ENCODE data around the gene PCSK1. TPM values are rescaled to one million over a fixed set of nuclear protein-coding genes. Genes with fewer than 3 reads are reported as not detected.
A peak's percentile ranks its signal among the peaks of the same experiment; 100 is the strongest.

Gene PCSK1
- total RNA-seq, 1 experiment from 2014 or later: not detected

- no peaks in the 10 kb centered on the region for H3K36me3 ChIP-seq
- no peak overlapping the region for H3K4me3 ChIP-seq
- H3K9me3 ChIP-seq (replicated peaks): no peaks in the 10 kb centered on the region
- H3K27ac ChIP-seq: no peak overlapping the region
- no peak for DNase-seq
- H3K27me3 ChIP-seq: no peaks in the 10 kb centered on the region
- H3K4me1 ChIP-seq: no peaks in the 10 kb centered on the region
These were observed 7.1 kb upstream of the PCSK1 start for GRCh38 chr5:96440185-96440538.

- no peaks in the 10 kb centered on the region for H3K9me3 ChIP-seq (replicated peaks)
- H3K4me1 ChIP-seq: no peaks in the 10 kb centered on the region
- H3K36me3 ChIP-seq: no peaks in the 10 kb centered on the region
- H3K27me3 ChIP-seq: no peaks in the 10 kb centered on the region
- H3K4me3 ChIP-seq: no peak overlapping the region
- no peak for DNase-seq
- H3K27ac ChIP-seq: no peak overlapping the region
These were observed 6.6 kb upstream of the PCSK1 start for GRCh38 chr5:96439477-96440184.

- H3K4me1 ChIP-seq: no peaks in the 10 kb centered on the region
- peak; percentile 74 to 80 for DNase-seq
- H3K27me3 ChIP-seq: no peaks in the 10 kb centered on the region
- H3K9me3 ChIP-seq (replicated peaks): no peaks in the 10 kb centered on the region
- no peak overlapping the region for H3K4me3 ChIP-seq
- no peak overlapping the region for H3K27ac ChIP-seq
- no peaks in the 10 kb centered on the region for H3K36me3 ChIP-seq
These were observed 1.2 kb upstream of the PCSK1 start for GRCh38 chr5:96434201-96434645.

GRCh38 chr5:96432216-96433065 is 607 bp downstream of the PCSK1 start:
- DNase-seq: no peak
- Histone ChIP-seq H3K27me3 (no peaks in the 10 kb centered on the region), H3K4me1 (no peaks in the 10 kb centered on the region), H3K4me3 (no peak overlapping the region), H3K36me3 (no peaks in the 10 kb centered on the region), H3K9me3 (replicated peaks) (no peaks in the 10 kb centered on the region), H3K27ac (no peak overlapping the region)

- H3K27ac ChIP-seq: no peak overlapping the region
- DNase-seq: no peak
- H3K9me3 ChIP-seq (replicated peaks): no peaks in the 10 kb centered on the region
- no peaks in the 10 kb centered on the region for H3K36me3 ChIP-seq
- no peak overlapping the region for H3K4me3 ChIP-seq
- no peaks in the 10 kb centered on the region for H3K27me3 ChIP-seq
- no peaks in the 10 kb centered on the region for H3K4me1 ChIP-seq
These were observed 1.5 kb downstream of the PCSK1 start for GRCh38 chr5:96431376-96432187.

GRCh38 chr5:96427824-96428223 is 5.2 kb downstream of the PCSK1 start:
- no peaks in the 10 kb centered on the region for H3K27me3 ChIP-seq
- H3K4me1 ChIP-seq: no peaks in the 10 kb centered on the region
- peak; percentile 9 to 44 for DNase-seq
- H3K27ac ChIP-seq: no peak overlapping the region
- no peaks in the 10 kb centered on the region for H3K9me3 ChIP-seq (replicated peaks)
- no peak overlapping the region for H3K4me3 ChIP-seq
- H3K36me3 ChIP-seq: no peaks in the 10 kb centered on the region

GRCh38 chr5:96426831-96427230 is 6.2 kb downstream of the PCSK1 start:
- Histone ChIP-seq H3K27ac (no peak overlapping the region), H3K4me1 (no peaks in the 10 kb centered on the region), H3K9me3 (replicated peaks) (no peaks in the 10 kb centered on the region), H3K36me3 (no peaks in the 10 kb centered on the region), H3K4me3 (no peak overlapping the region), H3K27me3 (no peaks in the 10 kb centered on the region)
- no peak for DNase-seq

GRCh38 chr5:96425443-96425842 is 7.6 kb downstream of the PCSK1 start:
- H3K9me3 ChIP-seq (replicated peaks): no peaks in the 10 kb centered on the region
- H3K4me1 ChIP-seq: no peaks in the 10 kb centered on the region
- DNase-seq: no peak
- H3K36me3 ChIP-seq: no peaks in the 10 kb centered on the region
- no peaks in the 10 kb centered on the region for H3K27me3 ChIP-seq
- H3K4me3 ChIP-seq: no peak overlapping the region
- H3K27ac ChIP-seq: no peak overlapping the region

- H3K27me3 ChIP-seq: no peaks in the 10 kb centered on the region
- H3K4me1 ChIP-seq: no peaks in the 10 kb centered on the region
- no peak overlapping the region for H3K4me3 ChIP-seq
- H3K36me3 ChIP-seq: no peaks in the 10 kb centered on the region
- no peak for DNase-seq
- no peaks in the 10 kb centered on the region for H3K9me3 ChIP-seq (replicated peaks)
- H3K27ac ChIP-seq: no peak overlapping the region
These were observed 17.2 kb downstream of the PCSK1 start for GRCh38 chr5:96415897-96416296.

GRCh38 chr5:96412868-96413449 is 20.1 kb downstream of the PCSK1 start:
- H3K27ac ChIP-seq: no peak overlapping the region

GRCh38 chr5:96410013-96410412 is 23.0 kb downstream of the PCSK1 start:
- Histone ChIP-seq H3K27ac (no peak overlapping the region), H3K36me3 (no peaks in the 10 kb centered on the region), H3K4me1 (no peaks in the 10 kb centered on the region; the same call in 1 of the 2 replicates), H3K9me3 (replicated peaks) (no peaks in the 10 kb centered on the region), H3K4me3 (no peak overlapping the region), H3K27me3 (0 out of 2 replicates have a peak, but pooled peaks cover 2% of the 10 kb centered on the region)
- no peak for DNase-seq

More at GRCh38 chr5:96412868-96413449, 20.1 kb downstream of the PCSK1 start:
- no peak for DNase-seq
- Histone ChIP-seq H3K27me3 (0 out of 2 replicates have a peak, but pooled peaks cover 2% of the 10 kb centered on the region), H3K9me3 (replicated peaks) (no peaks in the 10 kb centered on the region), H3K36me3 (no peaks in the 10 kb centered on the region), H3K4me1 (no peaks in the 10 kb centered on the region), H3K4me3 (no peak overlapping the region)

GRCh38 chr5:96408841-96409538 is 24.1 kb downstream of the PCSK1 start:
- DNase-seq: no peak
- Histone ChIP-seq H3K4me1 (no peaks in the 10 kb centered on the region; the same call in 1 of the 2 replicates), H3K9me3 (replicated peaks) (no peaks in the 10 kb centered on the region), H3K36me3 (no peaks in the 10 kb centered on the region), H3K4me3 (no peak overlapping the region), H3K27me3 (0 out of 2 replicates have a peak, but pooled peaks cover 2% of the 10 kb centered on the region), H3K27ac (no peak overlapping the region)

GRCh38 chr5:96408210-96408777 is 24.8 kb downstream of the PCSK1 start:
- Histone ChIP-seq H3K27me3 (0 out of 2 replicates have a peak, but pooled peaks cover 2% of the 10 kb centered on the region), H3K27ac (no peak overlapping the region), H3K9me3 (replicated peaks) (no peaks in the 10 kb centered on the region), H3K4me1 (no peaks in the 10 kb centered on the region; the same call in 1 of the 2 replicates), H3K36me3 (no peaks in the 10 kb centered on the region), H3K4me3 (no peak overlapping the region)
- no peak for DNase-seq
